GM11168 (cell line): ENCODE measurements around the gene DCTN2.

Experiments used
- in situ Hi-C: fragments of 300-500 bp; cut with MboI; formaldehyde crosslinking; loops from one replicate; pipeline ENCODE4 v1.12.0; 2022; ENCODE audit warnings: low sequenced_read_pairs; ENCODE audit not compliant: unreplicated experiment

DCTN2 gene

DNA sequence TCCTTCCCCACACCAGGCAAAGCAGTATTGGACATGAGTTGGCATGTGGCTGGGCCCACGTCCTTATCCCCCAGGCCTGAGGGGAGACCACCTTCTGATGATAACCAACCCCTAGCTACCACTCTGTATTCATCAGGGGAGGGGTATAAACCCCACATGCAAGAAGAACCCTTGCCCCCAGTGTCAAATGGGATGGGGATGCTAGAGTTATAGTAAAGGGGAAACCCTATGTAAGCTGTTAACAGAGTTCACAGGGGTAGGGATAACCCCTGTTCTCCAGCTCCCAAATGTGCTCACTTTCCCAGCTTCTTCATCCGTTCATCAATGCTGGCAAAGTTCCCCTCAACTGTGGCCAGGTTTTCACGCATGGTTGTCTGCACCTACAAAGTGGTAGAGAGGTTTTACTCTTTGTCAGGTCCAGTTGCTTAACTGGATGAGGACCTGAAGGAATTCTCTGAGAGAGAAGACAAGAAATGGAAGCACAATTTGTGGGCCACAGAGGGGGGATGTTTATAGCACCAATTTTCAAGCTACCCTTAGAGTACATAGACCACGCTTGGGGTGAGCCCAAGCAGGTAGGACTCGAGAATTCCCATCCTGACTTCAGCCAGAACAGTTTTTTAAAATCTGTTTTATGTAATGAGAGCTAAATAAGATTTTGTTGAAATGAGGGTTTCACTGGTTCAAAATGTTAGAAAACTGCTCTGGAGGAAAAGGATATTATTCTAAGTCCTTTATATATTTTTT is 16.4 kb downstream of the DCTN2 start:
- in situ Hi-C loops = no loop called here

DNA sequence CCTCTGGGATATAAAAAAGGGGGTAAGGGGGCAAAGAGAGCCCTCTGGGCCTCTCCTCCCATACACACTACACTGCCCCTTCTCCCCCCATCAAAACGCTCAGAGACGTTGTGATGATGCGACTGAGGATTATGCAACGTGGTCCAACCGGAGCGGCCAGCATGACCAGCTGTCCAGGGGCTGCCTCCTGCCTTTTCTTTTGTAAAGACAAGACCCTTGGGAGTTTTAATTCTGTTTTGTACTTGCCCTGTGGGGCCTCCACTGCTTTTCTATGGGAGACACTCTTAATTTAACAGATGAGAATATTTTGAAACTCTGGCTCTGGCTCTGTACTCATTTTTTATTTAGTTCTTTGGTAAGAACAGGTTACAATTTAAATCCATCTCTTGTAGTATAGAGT is 17.2 kb downstream of the DCTN2 start:
- in situ Hi-C loops = no loop called here

DNA sequence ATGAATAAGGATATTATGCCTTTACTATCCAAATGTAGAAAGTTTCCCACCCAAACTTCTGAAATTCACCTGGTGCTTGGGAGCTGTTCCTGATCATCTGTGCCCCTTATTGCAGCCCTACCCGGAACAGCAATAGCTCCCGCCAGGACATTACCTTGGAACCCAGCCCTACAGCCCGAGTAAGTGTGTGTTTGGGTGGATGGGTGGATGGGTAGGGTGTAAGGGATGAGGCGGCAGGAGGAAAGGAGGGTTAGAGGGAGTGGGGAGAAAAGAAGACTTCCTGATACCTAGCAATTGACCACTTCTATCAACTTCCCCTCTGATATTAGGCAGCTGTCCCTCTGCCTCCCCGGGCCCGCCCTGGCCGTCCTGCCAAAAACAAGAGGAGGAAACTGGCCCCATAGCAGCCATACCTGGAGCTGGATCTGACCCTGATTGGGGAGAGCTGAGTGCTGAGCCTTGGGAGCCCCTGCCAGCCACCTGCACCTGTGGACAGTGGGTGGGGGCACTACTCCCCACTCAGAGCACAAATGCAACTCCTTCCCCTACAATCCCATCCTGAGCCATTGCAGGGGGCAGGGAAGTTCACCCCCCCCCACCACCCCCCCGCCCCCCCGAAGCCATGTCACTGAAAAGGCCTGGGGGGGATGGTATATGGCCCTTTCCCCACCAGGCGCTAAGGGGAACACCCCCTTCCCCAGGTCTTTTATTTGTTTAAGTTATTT is 18.0 kb downstream of the DCTN2 start:
- in situ Hi-C loops = no loop called here

DNA sequence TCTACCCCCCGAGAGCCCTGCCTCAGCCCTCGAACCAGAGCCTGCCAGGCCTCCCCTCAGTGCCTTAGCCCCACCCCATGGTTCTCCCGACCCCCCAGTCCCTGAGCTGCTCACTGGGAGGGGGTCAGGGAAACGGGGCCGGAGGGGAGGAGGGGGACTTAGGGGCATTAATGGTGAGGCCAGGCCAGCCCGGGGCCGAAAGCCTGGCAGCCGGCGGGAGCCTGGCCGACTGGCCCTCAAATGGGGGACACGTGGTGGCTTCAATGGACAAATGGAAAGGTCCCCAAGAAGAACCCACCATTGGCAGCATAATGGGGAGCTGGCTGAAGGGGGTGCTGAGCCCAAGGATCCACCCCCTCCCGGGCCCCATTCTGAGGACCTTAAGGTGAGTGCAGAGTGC is 18.8 kb downstream of the DCTN2 start:
- in situ Hi-C loops = no loop called here

DNA sequence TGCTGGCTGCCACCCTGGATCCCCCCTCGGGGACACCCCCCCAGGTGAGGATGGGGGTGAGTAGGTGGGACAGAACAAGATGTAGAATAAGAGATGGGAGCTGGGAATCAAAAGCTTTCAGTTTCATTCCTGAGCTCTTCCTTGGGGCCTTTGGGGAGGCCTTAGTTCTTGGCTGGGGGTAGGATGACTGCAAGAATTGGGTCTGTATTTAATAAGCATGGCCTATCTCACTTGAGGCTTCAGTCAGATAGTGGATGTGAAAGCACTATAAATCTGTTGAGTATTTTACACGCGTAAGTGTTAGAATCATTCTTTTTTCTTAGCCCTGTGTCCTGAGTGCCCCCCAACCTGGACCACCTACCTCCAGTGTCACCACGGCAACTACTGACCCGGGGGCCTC is 19.8 kb downstream of the DCTN2 start:
- in situ Hi-C loops = no loop called here

DNA sequence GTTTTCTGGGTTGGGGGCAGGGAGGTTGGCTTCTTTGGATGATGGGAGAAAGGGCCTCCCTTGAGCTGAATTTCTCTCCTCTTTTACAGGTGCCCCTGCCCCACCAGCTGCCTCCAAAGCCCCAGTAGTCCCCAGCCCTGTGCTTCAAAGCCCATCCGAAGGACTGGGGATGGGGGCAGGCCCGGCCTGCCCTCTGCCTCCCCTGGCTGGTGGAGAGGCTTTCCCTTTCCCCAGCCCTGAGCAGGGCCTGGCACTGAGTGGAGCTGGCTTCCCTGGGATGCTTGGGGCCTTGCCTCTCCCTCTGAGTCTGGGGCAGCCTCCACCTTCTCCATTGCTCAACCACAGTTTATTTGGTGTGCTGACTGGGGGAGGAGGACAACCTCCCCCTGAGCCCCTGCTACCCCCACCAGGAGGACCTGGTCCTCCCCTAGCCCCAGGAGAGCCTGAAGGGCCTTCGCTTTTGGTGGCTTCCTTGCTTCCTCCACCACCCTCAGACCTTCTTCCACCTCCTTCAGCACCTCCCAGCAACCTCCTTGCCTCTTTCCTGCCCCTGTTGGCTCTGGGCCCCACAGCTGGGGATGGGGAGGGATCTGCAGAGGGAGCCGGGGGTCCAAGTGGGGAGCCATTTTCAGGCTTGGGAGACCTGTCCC is 20.4 kb downstream of the DCTN2 start:
- in situ Hi-C loops = no loop called here

DNA sequence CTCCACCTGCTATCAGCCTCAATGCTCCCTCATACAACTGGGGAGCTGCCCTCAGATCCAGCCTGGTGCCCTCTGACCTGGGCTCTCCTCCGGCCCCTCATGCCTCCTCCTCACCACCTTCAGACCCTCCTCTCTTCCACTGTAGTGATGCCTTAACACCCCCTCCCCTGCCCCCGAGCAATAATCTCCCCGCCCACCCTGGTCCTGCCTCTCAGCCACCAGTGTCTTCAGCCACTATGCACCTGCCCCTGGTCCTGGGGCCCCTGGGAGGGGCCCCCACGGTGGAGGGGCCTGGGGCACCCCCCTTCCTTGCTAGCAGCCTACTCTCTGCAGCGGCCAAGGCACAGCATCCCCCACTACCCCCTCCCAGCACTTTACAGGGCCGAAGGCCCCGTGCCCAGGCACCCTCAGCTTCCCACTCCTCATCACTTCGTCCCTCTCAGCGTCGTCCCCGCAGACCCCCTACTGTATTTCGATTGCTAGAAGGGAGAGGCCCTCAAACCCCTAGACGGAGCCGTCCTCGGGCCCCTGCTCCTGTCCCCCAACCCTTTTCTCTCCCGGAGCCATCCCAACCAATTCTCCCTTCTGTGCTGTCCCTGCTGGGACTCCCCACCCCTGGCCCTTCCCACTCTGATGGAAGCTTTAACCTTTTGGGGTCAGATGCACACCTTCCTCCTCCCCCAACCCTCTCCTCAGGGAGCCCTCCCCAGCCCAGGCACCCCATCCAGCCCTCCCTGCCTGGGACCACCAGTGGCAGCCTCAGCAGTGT is 21.2 kb downstream of the DCTN2 start:
- in situ Hi-C loops = no loop called here

DNA sequence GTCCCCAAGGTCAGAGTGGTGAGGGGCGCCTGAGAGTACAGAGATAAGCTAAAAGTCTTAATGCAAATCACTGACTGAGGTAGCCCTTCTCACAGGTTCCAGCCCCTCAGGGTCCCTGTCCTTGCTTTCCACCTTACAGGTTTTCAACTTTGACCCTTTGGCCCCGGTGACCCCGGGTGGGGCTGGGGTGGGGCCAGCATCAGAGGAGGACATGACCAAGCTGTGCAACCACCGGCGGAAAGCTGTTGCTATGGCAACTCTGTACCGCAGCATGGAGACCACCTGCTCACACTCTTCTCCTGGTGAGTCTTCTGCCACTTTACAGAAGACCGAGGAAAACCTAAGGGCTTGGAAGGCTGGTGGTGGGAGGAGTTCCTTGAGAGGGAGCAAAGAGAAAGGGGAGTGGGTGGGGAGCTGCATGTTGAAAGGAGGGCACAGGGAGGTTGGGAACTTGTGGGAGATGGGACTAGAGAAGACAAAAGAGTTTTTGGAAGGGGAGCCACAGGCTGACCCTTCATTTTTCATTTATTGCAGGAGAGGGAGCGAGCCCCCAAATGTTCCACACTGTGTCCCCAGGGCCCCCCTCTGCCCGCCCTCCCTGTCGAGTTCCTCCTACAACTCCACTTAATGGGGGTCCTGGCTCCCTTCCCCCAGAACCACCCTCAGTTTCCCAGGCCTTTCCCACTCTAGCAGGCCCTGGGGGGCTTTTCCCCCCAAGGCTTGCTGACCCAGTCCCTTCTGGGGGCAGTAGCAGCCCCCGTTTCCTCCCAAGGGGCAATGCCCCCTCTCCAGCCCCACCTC is 22.0 kb downstream of the DCTN2 start:
- in situ Hi-C loops = no loop called here

DNA sequence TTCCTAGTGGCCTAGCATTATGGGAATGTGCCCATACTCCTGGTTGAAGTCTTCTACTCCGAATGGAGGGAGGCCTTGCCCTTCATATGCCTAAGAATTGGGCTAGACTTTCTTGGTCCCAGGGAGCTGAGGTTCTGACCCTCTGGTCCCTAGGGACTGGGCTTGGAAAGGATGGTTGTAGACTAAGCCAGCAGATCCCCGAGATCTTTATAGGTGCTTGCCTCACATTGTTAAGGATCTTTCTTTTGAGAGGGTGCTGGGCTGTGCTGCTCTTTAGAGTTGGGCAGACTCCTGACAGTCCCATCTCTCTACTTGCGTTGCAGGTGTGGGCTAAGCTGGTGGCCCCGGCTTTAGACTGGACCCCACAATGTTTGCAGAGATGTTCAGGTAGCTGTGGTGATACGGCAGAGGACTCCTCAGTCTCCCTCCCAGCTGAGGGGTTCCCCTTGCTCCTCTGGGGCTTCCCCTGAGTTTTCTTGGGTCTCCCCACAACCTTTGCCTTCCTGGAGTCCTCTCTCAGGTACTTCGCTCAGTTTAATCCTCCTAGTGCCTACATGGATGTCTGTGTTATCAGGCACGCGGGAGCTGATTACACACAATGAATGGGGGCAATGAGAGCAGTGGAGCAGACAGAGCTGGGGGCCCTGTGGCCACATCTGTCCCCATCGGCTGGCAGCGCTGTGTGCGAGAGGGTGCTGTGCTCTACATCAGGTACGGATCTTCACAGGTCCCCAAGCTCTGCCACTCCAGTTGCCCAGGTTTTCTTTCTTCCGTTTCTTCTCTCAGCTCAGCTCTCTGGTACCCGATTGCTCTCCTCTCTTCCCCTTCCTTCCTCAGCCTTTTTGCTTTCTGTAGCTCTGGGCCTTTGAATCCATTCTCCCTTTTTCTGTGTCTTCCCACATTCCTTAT is 23.0 kb downstream of the DCTN2 start:
- in situ Hi-C loops = no loop called here

DNA sequence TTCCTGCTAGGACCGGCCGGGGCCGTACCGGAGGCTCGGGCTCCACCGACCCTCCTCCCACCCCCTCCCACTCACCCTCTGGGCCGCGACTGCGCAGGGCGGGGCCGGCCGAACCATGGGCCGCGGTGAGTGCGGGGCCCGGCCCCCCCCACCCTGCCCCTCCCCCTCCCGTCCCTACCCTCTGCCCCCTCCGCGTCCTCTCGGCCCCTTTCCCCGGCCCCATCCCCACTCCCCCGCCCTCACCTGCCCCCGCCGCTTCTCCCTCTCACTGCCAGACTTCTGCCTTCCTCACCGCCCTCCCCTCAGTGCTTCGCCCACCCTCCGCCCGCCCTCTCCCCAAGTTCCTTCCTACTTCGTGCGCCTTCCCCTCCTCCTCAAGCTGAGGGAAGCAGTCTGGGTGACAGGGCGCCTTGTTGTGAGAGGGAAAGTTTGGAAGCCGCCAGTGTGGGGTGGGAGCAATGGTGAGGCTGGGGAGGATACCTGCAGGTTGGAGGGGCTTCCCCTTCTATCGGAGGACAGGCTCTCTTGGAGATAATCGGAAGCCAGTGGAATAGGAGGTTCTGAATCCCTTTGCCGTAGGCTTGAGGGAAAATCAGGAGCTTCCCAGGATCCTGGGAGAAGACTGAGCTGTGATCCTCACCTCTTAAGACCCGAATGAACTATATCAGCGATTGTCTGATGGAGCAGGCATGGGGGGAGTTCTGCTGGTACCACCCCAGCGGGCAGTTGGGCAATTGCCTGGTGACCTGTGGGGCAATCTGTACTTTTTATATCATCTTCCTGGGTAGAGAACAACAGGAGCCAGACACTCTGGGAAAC is 23.9 kb downstream of the DCTN2 start:
- in situ Hi-C loops = no loop called here

DNA sequence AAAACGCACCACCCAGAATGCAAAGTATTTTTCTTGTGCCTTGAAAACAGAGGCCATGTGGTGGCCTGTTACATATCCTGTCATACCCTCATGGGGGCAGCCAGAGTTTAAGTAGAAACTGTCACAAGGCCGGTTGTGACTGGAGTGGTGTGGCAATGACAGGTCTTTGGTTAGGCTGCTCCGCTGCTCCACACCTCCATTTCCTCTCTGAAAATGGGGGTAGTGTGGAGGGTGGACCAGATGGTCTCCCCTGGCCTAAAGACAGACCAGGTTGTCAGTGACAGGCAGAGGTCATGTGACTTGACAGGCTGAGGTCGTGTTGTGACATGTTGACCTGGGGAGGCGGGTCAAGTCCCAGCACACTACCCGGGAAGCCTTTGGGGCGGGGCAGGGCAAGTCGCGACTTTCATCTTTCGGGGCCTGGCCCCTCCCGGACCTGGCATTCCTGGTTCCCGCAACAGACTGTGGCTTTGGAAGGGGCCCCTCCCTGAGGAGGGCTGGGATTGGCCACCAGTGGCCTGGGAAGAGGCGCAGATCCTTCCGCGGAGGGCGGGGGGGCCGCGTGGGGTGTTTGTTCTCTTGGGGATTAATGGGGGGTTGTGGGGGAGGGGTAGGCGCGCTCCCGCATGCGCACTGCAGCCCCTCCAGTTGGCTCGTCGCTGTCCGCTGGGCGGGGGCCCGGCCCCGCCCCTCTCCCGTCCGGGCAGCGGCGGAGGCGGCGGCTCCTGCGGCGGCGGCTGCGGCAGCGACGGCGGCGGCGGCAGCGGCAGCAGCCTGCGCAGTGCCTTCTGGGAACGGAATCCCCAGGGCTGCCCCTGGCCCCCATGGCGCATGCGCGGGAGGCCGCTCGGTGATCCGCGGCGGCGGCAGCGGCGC is 24.7 kb downstream of the DCTN2 start, which contains the start of gene MBD6:
Gene MBD6 (plus strand): TSS at position 814 of the 876 bp plus-strand sequence. CDS start 1,480 bp downstream, outside the sequence.
- in situ Hi-C loops = no loop called here

DNA sequence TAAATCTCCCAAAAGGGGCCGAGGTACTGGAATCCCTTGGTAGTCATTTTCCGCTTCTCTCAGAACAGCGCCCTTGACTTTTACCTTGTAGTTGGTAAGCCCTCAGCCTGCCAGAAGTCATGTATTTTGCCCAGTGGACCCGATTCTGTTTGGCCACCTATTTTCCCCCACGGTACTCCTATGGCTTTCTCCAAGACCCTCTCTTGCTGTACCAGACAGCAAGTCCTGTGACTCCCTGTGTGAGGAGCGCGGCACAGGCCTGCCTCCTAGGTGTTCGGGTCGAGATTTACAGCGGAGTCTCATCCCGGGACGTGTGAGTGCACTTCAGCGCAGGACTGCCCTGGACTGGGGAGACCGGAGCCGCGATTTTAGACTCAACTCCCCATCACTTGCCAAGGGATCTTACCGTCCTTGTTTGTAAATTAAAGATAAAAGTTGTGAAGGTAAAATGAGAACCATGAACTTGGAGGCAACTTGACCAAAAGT is 25.4 kb downstream of the DCTN2 start:
- in situ Hi-C loops = no loop called here

DNA sequence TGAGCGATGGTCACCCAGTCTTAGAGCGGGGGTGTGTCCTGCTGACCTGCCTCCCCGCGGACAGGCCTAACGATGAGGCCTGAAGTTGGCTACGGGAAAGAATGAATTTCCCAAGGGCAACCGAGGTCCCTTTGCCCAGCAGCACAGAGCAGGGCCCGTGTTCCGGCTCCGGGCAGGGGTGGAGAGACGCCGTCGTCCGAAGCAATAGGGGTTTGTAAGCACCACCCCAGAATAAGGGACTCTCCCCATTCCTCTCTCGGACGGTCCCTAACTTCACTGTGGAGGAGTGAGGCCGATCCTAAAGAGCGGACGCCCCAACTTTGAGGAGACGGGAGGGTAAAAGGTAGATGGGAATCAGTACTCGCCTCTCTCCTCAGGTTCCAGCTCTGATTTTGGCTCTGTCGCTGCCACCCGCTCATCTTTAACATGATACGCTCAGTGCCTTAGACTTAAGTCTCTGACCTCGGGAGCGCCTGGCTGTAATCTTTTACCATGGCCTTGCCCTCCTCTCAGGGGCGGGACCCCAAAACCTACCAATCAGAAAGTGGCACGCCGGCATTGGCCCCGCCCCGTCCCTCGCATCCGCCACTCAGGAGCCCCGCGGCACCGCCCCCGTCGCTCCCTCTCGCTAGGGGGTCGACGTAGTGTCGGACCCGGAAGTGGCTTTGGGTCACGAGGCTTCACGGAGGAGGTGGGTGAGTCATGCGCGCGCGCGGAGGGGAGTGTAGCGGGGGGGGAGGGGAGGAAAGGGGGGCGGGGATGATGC is 26.8 kb downstream of the DCTN2 start, which contains the start of gene DDIT3:
Gene DDIT3 (minus strand): TSS at position 462 of the 766 bp plus-strand sequence. CDS start 3,108 bp downstream, outside the sequence.
- in situ Hi-C loops = no loop called here

DNA sequence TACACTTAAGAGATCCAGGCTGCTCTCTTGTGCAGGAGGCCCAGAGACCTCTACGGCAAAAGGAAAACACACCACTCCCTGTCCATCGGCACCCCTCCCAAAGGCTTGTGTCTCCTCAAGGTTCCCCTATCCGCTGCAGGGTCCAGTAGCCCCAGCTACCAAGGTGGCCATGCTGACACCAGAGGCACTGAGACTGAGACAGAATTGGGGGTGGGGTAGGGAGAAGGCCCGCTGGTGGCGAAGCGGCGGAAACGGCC is 27.3 kb downstream of the DCTN2 start:
- in situ Hi-C loops = no loop called here

DNA sequence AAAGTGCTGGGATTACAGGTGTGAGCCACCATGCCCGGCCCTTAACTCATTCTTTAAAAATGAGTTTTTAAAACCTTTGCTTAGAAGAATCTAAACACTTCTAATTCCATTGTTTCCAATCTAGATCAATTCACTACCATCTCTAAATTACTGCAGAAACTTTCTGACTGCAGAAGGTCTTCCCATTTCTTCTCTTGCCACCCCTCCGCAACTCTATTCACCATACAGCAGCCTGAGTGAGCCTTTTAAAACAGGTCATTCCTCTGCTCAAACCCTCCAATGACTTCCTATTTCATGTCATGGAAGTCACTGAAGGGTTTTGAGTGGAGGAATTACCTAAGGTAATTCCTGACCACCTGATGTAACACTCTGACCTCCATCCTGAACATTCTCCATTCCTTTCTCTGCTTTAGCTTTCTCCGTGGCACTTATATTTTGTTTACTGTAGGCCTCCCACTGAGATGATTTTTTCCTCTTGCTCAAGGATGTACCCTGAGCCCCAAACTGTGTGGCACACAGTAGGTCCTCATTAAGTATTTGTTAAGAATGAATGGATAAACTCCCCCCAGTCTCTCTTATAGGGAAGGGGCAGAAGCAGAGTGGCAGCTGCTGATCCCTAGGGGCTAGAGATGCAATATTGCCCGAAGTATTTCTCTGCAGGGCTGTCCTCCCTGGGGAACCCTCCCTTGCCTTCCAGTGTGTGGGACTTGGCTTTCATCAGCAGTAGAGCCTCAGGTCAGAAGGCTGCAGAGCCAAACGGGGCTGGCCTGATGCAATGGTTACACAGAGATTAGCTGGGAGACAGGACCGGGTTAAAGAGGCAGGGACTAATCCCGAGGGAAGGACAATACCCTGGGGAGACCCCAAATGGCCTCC is 27.8 kb downstream of the DCTN2 start:
- in situ Hi-C loops = no loop called here
